ENCODE measurements around the gene AQR. TPM values are rescaled to one million over a fixed set of nuclear protein-coding genes. Genes with fewer than 3 reads are reported as not detected.

Gene AQR
- total RNA-seq, 1 experiment from 2014 or later = 45.1 TPM

- no peak for DNase-seq (ENCODE audit: low read depth)
Measured at GRCh38 chr15:34879107-34879506, 90.4 kb downstream of the AQR start.

GRCh38 chr15:34876640-34877039 lies 92.9 kb downstream of the AQR start:
- DNase-seq (ENCODE audit: low read depth) = no peak

- no peak for DNase-seq (ENCODE audit: low read depth)
Measured at GRCh38 chr15:34869110-34869509, 100.4 kb downstream of the AQR start.

- DNase-seq (ENCODE audit: low read depth) = no peak
Measured at GRCh38 chr15:34865531-34865930, 104.0 kb downstream of the AQR start.

GRCh38 chr15:34861214-34861613 lies 108.3 kb downstream of the AQR start:
- DNase-seq (ENCODE audit: low read depth) = no peak

GRCh38 chr15:34855893-34856292 lies 113.6 kb downstream of the AQR start:
- peak; percentile 39 for DNase-seq (ENCODE audit: low read depth)

- peak; percentile 70 for DNase-seq (ENCODE audit: low read depth)
Measured at GRCh38 chr15:34855413-34855812, 114.1 kb downstream of the AQR start.

- DNase-seq (ENCODE audit: low read depth) = no peak
Measured at GRCh38 chr15:34854232-34854631, 115.3 kb downstream of the AQR start.

- DNase-seq (ENCODE audit: low read depth) = no peak
Measured at GRCh38 chr15:34853001-34853758, 116.4 kb downstream of the AQR start.

GRCh38 chr15:34851751-34852150 lies 117.8 kb downstream of the AQR start:
- no peak for DNase-seq (ENCODE audit: low read depth)

- DNase-seq (ENCODE audit: low read depth) = no peak
Measured at GRCh38 chr15:34851007-34851406, 118.5 kb downstream of the AQR start.

- no peak for DNase-seq (ENCODE audit: low read depth)
Measured at GRCh38 chr15:34850121-34850520, 119.4 kb downstream of the AQR start.

- no peak for DNase-seq (ENCODE audit: low read depth)
Measured at GRCh38 chr15:34849364-34849959, 120.1 kb downstream of the AQR start.

- no peak for DNase-seq (ENCODE audit: low read depth)
Measured at GRCh38 chr15:34847598-34847997, 121.9 kb downstream of the AQR start.

- DNase-seq (ENCODE audit: low read depth) = no peak
Measured at GRCh38 chr15:34841262-34841725, 128.2 kb downstream of the AQR start.

- DNase-seq (ENCODE audit: low read depth) = no peak
Measured at GRCh38 chr15:34838282-34838681, 131.3 kb downstream of the AQR start.

- peak; percentile 90 for DNase-seq (ENCODE audit: low read depth)
Measured at GRCh38 chr15:34837246-34838016, 132.1 kb downstream of the AQR start.

- no peak for DNase-seq (ENCODE audit: low read depth)
Measured at GRCh38 chr15:34828145-34828911, 141.2 kb downstream of the AQR start.

GRCh38 chr15:34821831-34822230 lies 147.7 kb downstream of the AQR start:
- DNase-seq (ENCODE audit: low read depth) = no peak

- no peak for DNase-seq (ENCODE audit: low read depth)
Measured at GRCh38 chr15:34820110-34820509, 149.4 kb downstream of the AQR start.

- DNase-seq (ENCODE audit: low read depth) = no peak
Measured at GRCh38 chr15:34818526-34818925, 151.0 kb downstream of the AQR start.

- DNase-seq (ENCODE audit: low read depth) = no peak
Measured at GRCh38 chr15:34815836-34816235, 153.7 kb downstream of the AQR start.
